Fibroblast of skin of abdomen (primary cell): Measurements from ENCODE around the gene BAIAP2L2.

Experiments
- DNase-seq: peaks from one replicate; pipeline ENCODE4 v3.0.0-alpha.2; 2013

Gene BAIAP2L2

GRCh38 chr22:38036392-38037062, 74.0 kb downstream of the BAIAP2L2 start:
- DNase-seq, result no peak

- no peak for DNase-seq
Measured at GRCh38 chr22:38035530-38035885, 75.0 kb downstream of the BAIAP2L2 start.
